Measurements from ENCODE around the gene STARD13. TPM values are rescaled to one million over a fixed set of nuclear protein-coding genes. Genes with fewer than 3 reads are reported as not detected.

The STARD13 gene
- total RNA-seq, 1 donor from 2014 or later: 2.0 TPM

DNA sequence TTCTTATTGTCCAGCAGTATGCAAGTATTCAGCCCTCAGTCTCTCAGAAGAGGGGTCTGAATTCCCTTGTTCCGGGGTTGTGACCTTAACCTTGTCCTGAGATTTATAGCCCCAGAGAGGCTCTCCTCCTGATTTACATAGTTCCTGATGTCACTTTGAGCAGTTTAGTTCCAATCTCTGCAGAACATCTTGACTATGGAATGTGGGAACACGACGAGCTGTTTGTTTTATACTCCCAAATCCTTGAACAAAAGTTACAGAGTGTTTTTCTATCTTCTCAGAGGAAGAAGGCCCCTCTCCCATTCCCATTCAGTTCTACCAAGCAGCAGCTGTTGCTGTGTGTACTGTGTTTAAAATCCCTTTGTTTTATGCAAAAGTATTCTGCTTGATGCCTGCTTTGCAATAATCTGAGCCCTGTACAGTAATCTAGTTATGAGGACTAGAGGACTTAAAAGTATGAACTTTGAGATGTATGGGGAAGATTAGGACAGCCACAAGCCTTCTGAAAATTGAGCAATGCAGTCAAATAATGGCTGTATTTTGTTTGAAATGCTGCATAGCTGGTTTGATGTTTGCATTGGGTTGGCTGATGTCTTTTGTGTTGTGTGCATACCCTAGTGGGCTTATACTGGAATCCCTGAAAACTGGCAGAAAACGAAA, 194.7 kb downstream of the STARD13 start:
- Mint-ChIP-seq H3K36me3 (no peaks in the 10 kb centered on the region), H3K27ac (no peak overlapping the region), H3K9me3 (peaks cover 4% of the 10 kb centered on the region), H3K4me1 (peaks cover 31% of the 10 kb centered on the region), H3K27me3 (ENCODE audit: insufficient read depth, low read depth) (no peaks in the 10 kb centered on the region), H3K4me3 (no peak overlapping the region)
- Histone ChIP-seq H3K9me3 (ENCODE audit: low read depth) (no peaks in the 10 kb centered on the region), H3K27me3 (no peaks in the 10 kb centered on the region), H3K4me3 (no peak overlapping the region), H4K20me1 (ENCODE audit: low read depth) (no peaks in the 10 kb centered on the region), H3K9ac (no peak overlapping the region), H3K4me1 (no peaks in the 10 kb centered on the region), H3K36me3 (no peaks in the 10 kb centered on the region), H3K4me2 (no peak overlapping the region), H3F3A (ENCODE audit: low read depth) (no peaks in the 10 kb centered on the region), H3K27ac (no peak overlapping the region), H2AFZ (replicated peaks) (no peak overlapping the region), H3K79me2 (ENCODE audit: low read depth) (no peaks in the 10 kb centered on the region)
- TF ChIP-seq EZH2phosphoT487 (IDR thresholded peaks at IDR 0.05) (no peak), EZH2 (IDR thresholded peaks at IDR 0.05) (no peak)
- TF ChIP-seq, protein P1, sequence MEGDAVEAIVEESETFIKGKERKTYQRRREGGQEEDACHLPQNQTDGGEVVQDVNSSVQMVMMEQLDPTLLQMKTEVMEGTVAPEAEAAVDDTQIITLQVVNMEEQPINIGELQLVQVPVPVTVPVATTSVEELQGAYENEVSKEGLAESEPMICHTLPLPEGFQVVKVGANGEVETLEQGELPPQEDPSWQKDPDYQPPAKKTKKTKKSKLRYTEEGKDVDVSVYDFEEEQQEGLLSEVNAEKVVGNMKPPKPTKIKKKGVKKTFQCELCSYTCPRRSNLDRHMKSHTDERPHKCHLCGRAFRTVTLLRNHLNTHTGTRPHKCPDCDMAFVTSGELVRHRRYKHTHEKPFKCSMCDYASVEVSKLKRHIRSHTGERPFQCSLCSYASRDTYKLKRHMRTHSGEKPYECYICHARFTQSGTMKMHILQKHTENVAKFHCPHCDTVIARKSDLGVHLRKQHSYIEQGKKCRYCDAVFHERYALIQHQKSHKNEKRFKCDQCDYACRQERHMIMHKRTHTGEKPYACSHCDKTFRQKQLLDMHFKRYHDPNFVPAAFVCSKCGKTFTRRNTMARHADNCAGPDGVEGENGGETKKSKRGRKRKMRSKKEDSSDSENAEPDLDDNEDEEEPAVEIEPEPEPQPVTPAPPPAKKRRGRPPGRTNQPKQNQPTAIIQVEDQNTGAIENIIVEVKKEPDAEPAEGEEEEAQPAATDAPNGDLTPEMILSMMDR (IDR thresholded peaks at IDR 0.05): no peak
- DNase-seq (ENCODE audit: low spot score): no peak

DNA sequence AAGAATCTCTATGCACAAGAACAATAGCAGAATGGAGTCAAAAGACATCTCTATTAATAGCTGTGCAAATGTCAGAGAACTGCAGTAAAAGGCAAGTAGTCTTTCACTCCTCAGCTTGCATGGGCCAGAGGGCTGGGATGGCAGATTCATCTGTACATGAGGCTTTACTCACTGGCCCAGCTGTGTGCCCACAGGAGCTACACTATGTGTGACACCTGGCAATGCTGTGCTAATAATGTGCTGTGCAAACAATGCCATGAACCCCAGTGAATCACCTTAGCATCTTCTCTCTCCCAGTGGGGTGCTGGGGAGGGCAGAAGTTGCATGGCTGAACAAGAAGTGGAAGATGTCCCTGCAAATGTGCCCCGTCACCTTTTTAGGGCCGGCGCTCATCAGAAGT, 196.2 kb downstream of the STARD13 start:
- H3K36me3 Mint-ChIP-seq: no peaks in the 10 kb centered on the region
- H3K27me3 ChIP-seq: no peaks in the 10 kb centered on the region
- H2AFZ ChIP-seq (replicated peaks): no peak overlapping the region
- no peaks in the 10 kb centered on the region for H3K79me2 ChIP-seq (ENCODE audit: low read depth)
- DNase-seq (ENCODE audit: low spot score): no peak
- H3K4me1 Mint-ChIP-seq: peaks cover 31% of the 10 kb centered on the region
- peaks cover 4% of the 10 kb centered on the region for H3K9me3 Mint-ChIP-seq
- H3K9ac ChIP-seq: no peak overlapping the region
- H3F3A ChIP-seq (ENCODE audit: low read depth): no peaks in the 10 kb centered on the region
- no peaks in the 10 kb centered on the region for H3K36me3 ChIP-seq
- H3K4me2 ChIP-seq: no peak overlapping the region
- H4K20me1 ChIP-seq (ENCODE audit: low read depth): no peaks in the 10 kb centered on the region
- no peak overlapping the region for H3K4me3 Mint-ChIP-seq
- no peak overlapping the region for H3K27ac ChIP-seq
- H3K27ac Mint-ChIP-seq: no peak overlapping the region
- TF ChIP-seq, protein P1 (IDR thresholded peaks at IDR 0.05): no peak
- TF ChIP-seq EZH2 (IDR thresholded peaks at IDR 0.05) (no peak), EZH2phosphoT487 (IDR thresholded peaks at IDR 0.05) (no peak)
- no peaks in the 10 kb centered on the region for H3K4me1 ChIP-seq
- H3K9me3 ChIP-seq (ENCODE audit: low read depth): no peaks in the 10 kb centered on the region
- H3K4me3 ChIP-seq: no peak overlapping the region
- no peaks in the 10 kb centered on the region for H3K27me3 Mint-ChIP-seq (ENCODE audit: insufficient read depth, low read depth)

DNA sequence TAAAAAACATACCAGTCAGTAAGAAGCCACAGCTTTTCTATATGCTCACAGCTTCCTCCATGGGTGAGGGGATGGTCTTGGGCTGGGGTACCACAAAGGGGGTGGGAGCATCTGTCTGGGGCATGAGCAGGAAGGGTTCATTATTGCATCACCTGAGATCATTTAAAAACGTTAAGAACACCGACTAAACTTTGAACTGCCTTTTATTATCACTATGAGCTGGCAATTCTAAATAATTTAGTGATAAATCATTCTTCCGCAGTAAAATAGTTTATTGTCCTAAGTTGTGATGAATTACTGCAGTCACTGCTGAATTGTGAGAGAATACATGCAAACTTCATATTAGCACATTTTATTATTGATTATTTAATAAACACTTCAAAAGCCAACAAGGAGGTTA, 197.8 kb downstream of the STARD13 start:
- H4K20me1 ChIP-seq (ENCODE audit: low read depth): no peaks in the 10 kb centered on the region
- no peaks in the 10 kb centered on the region for H3K9me3 Mint-ChIP-seq
- H2AFZ ChIP-seq (replicated peaks): no peak overlapping the region
- H3K4me1 Mint-ChIP-seq: peaks cover 31% of the 10 kb centered on the region
- no peaks in the 10 kb centered on the region for H3K36me3 ChIP-seq
- no peak overlapping the region for H3K27ac Mint-ChIP-seq
- DNase-seq (ENCODE audit: low spot score): no peak
- no peak overlapping the region for H3K9ac ChIP-seq
- H3K27me3 Mint-ChIP-seq (ENCODE audit: insufficient read depth, low read depth): no peaks in the 10 kb centered on the region
- H3K4me2 ChIP-seq: no peak overlapping the region
- no peaks in the 10 kb centered on the region for H3F3A ChIP-seq (ENCODE audit: low read depth)
- no peaks in the 10 kb centered on the region for H3K79me2 ChIP-seq (ENCODE audit: low read depth)
- no peaks in the 10 kb centered on the region for H3K27me3 ChIP-seq
- H3K36me3 Mint-ChIP-seq: no peaks in the 10 kb centered on the region
- no peak overlapping the region for H3K4me3 ChIP-seq
- no peak overlapping the region for H3K27ac ChIP-seq
- H3K9me3 ChIP-seq (ENCODE audit: low read depth): no peaks in the 10 kb centered on the region
- no peaks in the 10 kb centered on the region for H3K4me1 ChIP-seq
- no peak overlapping the region for H3K4me3 Mint-ChIP-seq
- TF ChIP-seq, protein P1 (IDR thresholded peaks at IDR 0.05): no peak
- TF ChIP-seq EZH2phosphoT487 (IDR thresholded peaks at IDR 0.05) (no peak), EZH2 (IDR thresholded peaks at IDR 0.05) (no peak)
